ENCODE measurements around the gene BRSK2.
A peak's percentile ranks its signal among the peaks of the same experiment; 100 is the strongest.

The BRSK2 gene

GRCh38 chr11:1377231-1377780 lies 12.4 kb upstream of the BRSK2 start:
- DNase-seq, result no peak

- no peak for DNase-seq
These were observed 7.8 kb upstream of the BRSK2 start for GRCh38 chr11:1381793-1382425.

- DNase-seq, result no peak
These were observed 7.3 kb upstream of the BRSK2 start for GRCh38 chr11:1382429-1382828.

GRCh38 chr11:1382831-1383607 lies 6.7 kb upstream of the BRSK2 start:
- DNase-seq, result no peak

DNA sequence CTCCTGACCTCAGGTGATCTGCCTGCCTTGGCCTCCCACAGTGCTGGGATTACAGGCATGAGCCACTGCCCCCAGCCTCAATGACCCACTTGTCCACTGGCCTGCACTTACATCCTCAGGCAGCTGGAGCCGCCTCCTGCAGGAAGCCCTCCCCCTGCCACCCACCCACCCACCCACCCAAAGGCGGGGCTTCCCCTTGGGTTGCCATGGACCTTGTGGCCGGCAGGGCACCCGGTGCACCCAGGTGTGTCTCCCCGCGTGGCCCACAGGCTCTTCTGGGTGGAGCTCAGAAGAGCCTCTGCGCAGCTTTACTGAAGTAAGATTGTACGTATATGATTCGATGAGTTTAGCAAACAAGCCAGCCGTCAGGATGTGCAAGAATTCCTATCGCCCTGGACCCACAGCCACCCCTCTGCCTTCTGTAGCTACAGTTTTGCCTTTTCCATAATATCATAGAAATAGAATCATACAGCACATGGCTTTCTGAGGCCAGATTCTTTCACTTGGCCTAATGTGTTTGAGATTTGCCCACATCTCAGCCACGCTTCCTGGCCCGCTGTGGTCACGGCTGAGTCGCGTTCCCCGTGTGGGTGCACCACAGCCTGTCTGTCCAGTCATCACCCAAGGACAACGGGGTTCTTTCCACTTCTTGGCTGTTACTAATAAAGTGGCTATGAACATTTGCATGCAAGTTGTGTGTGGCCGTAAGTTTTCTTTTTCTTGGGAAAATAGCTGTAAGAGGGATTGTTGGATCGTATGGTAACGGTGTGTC lies 5.3 kb upstream of the BRSK2 start:
- no peak for DNase-seq

DNA sequence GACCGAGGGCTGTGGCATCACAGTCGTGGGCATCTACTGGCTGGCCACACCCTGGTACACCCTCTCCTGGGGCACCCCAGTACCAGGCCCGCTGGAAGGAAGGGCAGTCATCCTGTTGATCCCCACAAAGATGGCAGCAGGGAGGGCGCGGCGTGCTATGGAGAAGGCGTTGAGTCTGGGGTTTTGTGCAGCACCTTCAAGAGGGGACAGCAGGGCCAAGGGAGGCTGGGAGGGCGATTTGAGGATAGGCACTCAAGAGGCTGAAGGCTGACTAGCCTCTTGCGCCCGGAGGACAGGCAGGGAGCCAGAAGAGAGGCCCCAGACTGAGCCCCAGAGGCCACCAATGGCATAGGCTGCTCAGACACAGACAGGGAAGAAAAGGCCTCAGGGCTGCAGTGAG lies 2.2 kb upstream of the BRSK2 start:
- DNase-seq, result no peak

GRCh38 chr11:1387961-1388762 lies 1.6 kb upstream of the BRSK2 start:
- no peak for DNase-seq

DNA sequence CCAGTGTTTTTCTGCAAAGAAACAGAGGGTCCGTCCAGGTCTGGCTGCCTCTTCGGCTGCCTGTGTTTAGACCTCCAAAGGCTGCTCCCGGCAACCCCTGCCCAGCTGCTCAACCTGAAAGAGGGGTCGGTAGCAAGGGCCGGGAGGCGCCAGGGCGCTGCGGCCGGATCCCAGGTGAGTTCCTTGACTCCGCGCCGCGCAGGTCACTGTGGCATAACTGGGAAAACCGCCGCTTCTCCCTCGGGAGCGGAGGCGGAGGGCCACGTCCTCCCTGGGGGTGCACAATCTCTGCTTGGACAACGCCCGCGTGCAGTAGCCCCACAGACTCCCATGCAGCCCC lies 1.0 kb upstream of the BRSK2 start:
- no peak for DNase-seq

- peak; percentile 83 for DNase-seq
These were observed 417 bp upstream of the BRSK2 start for GRCh38 chr11:1389103-1389931.

DNA sequence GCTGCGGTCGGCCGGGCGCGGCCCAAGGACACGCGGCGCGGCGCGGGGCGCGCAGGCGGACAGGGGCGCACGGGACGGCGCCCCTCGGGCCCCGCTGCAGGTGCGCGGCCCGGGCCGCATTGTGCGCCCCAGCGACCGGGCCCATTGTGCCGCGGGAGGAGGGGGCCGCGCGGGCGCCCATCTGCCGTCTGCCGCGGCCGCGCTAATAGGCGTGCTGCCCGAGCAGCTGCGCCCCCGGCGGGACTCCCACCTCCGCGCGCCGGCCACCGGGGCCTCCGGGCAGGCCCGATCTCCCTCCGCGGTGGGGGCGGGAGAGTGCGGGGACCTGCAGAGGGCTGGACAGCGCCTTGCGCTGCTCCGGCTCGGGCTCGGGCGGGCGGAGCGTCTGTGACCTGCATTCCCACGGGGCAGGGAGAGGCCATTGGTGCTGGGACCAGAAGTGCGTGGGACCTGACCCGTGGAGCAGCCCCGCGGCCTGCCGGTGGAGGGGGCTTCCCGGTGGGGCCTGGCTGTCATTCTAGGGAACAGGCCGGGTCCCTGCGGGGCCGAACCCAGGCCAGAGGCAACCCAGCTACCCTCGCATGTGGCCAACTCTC lies 933 bp downstream of the BRSK2 start:
- DNase-seq, result no peak

GRCh38 chr11:1391165-1392075 lies 1.7 kb downstream of the BRSK2 start:
- no peak for DNase-seq

- no peak for DNase-seq
These were observed 2.4 kb downstream of the BRSK2 start for GRCh38 chr11:1392111-1392510.

DNA sequence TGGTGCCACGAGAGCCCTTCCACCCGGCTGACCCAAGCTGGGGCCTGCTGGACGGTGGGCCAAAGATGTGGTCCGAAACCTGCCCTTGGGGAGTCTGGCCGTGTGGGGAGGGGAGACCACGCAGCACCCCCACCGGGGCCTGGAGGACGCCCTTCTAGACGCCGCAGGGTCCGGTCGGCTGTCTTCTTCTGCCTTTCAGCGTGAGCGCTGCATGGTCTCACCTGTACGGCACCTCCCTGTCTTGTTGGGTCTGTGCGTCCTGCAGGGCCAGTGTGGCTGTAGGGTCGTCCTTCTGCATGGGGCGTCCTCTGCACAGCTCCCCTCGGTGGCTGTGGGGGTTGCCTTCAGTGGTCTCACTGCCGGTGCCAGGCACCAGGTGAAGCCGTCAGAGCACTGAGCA lies 2.8 kb downstream of the BRSK2 start:
- no peak for DNase-seq

DNA sequence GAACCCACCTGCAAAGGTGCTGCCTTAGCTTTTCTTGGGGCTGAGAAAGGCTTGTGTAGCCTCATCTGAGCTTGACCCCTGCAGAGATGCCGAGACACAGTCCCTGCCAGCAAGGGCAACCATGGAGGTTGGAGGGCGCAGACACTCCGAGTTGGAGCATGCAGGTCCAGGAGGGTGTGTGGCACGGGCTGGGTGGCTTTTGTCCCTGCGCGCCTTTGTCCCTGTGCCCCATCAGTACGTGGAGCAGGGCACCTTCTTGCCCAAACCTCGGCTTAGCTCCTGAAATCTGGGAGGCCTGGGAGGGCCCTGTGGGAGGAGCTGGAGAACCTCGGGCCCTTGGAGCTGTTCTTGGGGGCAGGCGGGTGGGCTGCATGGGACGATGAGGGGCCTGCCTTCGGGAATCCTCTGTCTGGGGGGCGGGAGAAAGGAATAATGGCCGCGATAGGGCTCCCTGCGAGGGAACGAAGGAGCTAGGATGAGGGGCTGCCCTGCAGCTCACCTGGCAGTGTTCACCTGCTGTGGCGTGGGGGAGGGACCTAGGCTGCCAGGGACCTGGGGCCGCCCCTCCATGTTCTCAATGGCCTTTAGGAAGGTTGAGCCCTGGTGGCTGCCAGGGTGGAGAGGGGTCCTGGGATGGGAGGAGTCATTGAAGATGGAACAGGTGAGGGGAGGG lies 3.4 kb downstream of the BRSK2 start:
- DNase-seq, result no peak

DNA sequence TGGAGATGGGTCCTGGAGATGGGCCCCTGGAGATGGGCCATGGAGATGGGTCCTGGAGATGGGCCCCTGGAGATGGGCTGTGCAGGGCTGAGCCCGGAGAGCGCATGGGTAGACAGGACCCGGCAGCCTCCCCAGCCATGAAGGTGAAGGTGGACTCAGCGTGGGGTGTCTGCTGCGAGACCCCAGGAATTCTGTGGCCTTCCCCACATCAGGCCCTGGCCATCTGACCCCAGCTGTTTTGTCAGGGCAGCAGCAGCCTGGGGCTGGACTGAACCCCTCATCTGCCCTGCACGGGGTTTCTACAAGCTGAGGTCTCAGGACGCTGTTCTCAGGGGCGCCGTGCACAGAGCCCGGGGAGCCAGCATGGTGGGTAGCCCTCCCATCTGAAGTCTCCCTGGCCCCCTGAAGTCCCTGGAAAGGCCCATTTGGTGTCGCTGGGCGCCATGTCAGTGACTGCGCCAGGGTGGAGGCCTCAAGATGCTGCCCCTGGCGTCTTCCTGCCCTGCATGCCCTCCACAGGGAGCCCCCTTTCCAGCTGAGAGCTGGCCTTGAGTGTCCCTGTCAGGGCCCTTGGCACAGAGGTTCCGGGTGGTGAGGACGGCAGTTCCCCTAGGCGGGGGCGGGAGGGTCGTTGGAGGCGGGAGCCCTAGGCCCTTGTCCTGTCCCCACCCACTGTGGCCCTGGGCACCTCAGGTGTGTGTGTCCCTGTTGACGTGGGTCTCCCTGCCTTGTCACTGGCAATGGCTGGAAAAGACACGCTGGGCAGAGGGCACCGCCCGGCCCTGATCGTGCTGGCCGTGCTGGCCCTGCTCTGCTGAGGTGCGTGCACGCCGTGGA lies 5.4 kb downstream of the BRSK2 start:
- no peak for DNase-seq

- DNase-seq, result no peak
These were observed 6.1 kb downstream of the BRSK2 start for GRCh38 chr11:1395773-1396374.

DNA sequence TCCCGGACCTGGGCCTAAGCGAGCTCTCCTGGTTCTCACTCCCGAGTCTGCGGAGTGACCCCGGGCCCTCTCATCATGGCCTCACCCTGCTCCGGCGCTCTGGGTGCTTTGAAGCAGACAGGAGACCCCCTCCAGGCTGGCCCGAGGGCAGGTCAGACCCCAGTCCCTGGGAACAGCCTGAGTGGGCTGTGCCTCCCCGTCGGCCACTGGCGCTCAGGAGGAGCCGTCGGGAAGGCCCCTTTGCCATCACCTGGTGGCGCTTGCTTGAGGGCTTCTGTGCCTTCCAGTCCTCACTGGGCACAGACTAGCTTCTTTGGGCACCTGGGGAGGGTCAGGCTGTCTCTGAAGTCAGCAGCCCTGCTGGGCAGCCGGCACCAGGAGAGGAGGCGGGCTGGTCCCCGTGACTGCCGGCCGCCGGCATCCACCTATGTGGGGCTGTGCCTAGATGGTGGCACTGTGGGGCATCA lies 6.7 kb downstream of the BRSK2 start:
- DNase-seq, result no peak

- DNase-seq, result no peak
These were observed 7.6 kb downstream of the BRSK2 start for GRCh38 chr11:1397146-1397861.

Data from NCI-H1694 (cell line).